ENCODE measurements around the gene PEX26.
"Not testable (repeated sequence)": the region's sequence is repeated elsewhere in the genome, so short reads cannot be mapped to it uniquely, and the experiment has no call there.

The PEX26 gene

DNA sequence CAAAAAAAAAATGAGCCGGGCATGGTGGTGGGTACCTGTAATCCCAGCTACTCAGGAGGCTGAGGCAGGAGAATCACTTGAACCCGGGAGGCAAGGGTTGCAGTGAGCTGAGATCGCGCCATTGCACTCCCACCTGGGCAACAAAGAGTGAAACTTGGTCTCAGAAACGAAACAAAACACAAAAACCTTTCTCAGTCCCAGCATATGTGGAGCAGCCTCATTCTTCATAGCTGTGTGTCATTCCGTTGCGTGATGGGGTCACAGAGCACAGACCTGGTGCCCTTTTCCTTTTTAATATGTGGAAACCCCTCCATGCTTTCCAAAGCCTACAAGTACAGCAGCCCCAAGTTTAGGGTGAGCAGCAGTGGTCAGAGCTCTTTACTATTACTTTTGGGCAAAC is 13.7 kb downstream of the PEX26 start:
- no peaks in the 10 kb centered on the region for H3K27me3 ChIP-seq (ENCODE audit: insufficient read depth, low read length)
- no peaks in the 10 kb centered on the region for H3K9me3 ChIP-seq (ENCODE audit: insufficient read depth, low read depth, low read length)
- H3K4me1 ChIP-seq (ENCODE audit: insufficient read depth, low read length), result no peaks in the 10 kb centered on the region
- H3K9ac ChIP-seq (ENCODE audit: low read depth, low read length), result no peak overlapping the region
- no peak overlapping the region for H3K4me3 ChIP-seq (ENCODE audit: low read length)
- no peak overlapping the region for H3K27ac ChIP-seq (ENCODE audit: low read length)
- peaks cover 49% of the 10 kb centered on the region for H3K36me3 ChIP-seq (ENCODE audit: insufficient read depth, low read depth, low read length)

DNA sequence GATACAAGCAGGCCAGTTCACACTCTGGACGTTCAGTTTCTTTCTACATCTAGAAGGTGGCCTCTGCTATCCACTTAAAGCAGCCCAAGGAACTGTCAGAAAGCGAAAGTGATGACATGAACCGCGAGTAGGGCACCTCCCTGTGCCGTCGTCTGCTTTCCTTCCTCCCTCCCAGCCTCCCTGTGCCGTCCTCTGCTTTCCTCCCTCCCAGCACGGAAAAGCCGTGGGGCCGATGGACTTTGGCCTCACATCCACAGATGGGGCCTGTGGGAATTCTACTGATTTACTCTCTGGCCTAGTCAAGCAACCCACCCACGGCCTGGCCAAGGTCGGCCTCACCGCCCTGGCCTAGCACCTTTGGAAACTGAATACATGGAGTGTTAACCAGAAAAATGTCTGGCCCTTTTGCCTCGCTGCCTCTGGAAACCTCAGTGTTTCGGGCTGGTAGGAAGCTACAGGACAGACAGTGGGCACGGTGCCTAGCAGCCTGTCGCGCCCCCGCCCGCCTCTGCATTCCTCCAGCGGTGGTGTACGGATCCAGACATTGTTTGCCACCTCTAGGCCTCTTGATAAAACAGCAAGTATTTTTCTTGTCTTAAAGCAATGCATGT is 14.2 kb downstream of the PEX26 start:
- no peak overlapping the region for H3K27ac ChIP-seq (ENCODE audit: low read length)
- no peaks in the 10 kb centered on the region for H3K27me3 ChIP-seq (ENCODE audit: insufficient read depth, low read length)
- H3K4me3 ChIP-seq (ENCODE audit: low read length), result no peak overlapping the region
- peaks cover 45% of the 10 kb centered on the region for H3K36me3 ChIP-seq (ENCODE audit: insufficient read depth, low read depth, low read length)
- no peaks in the 10 kb centered on the region for H3K9me3 ChIP-seq (ENCODE audit: insufficient read depth, low read depth, low read length)
- no peaks in the 10 kb centered on the region for H3K4me1 ChIP-seq (ENCODE audit: insufficient read depth, low read length)
- H3K9ac ChIP-seq (ENCODE audit: low read depth, low read length), result no peak overlapping the region

DNA sequence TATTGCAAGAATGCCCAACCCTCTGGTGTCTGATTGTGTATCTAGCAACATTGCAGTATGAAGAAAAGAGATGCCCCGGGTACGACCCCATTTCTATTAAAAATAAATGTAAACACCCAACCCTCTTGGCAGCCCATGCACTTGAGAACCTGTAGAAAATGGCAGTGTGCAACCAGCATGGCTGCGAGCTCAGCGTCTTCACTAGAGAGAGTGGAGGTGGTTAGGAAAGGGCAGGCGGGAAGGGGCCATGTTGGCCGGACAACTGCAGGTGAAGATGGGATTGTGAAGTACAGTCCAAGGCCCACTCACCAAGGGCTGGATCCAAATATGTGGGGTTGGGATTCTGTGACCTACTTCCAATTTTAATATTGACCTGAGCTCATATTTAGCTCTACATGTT is 15.9 kb downstream of the PEX26 start:
- no peaks in the 10 kb centered on the region for H3K27me3 ChIP-seq (ENCODE audit: insufficient read depth, low read length)

DNA sequence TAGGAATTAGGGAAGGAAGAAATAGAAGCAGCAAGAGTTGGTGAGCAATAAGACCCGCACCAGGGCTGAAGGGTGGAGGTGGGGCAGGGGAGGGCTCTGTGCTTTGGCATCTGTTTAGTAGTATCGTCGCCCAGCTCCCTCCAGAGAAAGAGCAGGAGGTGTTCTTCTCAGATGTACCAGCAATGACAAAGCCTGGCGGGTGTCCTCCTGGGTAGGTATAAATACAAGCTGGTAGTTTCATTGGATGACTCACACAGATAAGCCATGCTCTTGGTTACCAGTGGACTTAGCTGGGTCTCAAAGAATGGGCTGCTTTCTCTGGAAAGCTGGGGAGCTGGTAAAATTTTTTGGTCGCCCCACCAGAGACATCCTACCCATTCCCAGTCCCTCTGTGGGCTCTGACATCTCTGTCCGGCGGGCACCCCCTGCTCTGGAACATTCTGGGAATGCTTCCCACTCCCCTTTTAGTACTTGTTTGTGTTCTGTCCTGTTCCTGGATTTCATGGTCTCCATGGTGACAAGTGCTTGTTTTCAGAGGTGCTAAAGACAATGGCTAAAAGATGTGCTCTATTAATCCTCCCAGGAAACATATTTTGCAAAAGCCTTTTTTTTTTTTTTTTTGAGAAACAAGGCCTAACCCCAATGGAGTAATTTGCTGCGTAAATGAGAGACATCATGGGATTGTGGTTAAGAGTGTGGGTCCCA is 17.5 kb downstream of the PEX26 start:
- no peak overlapping the region for H3K9ac ChIP-seq (ENCODE audit: low read depth, low read length)
- no peaks in the 10 kb centered on the region for H3K27me3 ChIP-seq (ENCODE audit: insufficient read depth, low read length)
- no peak overlapping the region for H3K27ac ChIP-seq (ENCODE audit: low read length)
- H3K4me3 ChIP-seq (ENCODE audit: low read length), result no peak overlapping the region
- H3K9me3 ChIP-seq (ENCODE audit: insufficient read depth, low read depth, low read length), result no peaks in the 10 kb centered on the region
- peaks cover 15% of the 10 kb centered on the region for H3K36me3 ChIP-seq (ENCODE audit: insufficient read depth, low read depth, low read length)
- H3K4me1 ChIP-seq (ENCODE audit: insufficient read depth, low read length), result no peaks in the 10 kb centered on the region

More for the DNA sequence above, 15.9 kb downstream of the PEX26 start:
- peaks cover 29% of the 10 kb centered on the region for H3K36me3 ChIP-seq (ENCODE audit: insufficient read depth, low read depth, low read length)
- H3K4me3 ChIP-seq (ENCODE audit: low read length), result no peak overlapping the region
- H3K27ac ChIP-seq (ENCODE audit: low read length), result no peak overlapping the region
- H3K9me3 ChIP-seq (ENCODE audit: insufficient read depth, low read depth, low read length), result no peaks in the 10 kb centered on the region
- no peaks in the 10 kb centered on the region for H3K4me1 ChIP-seq (ENCODE audit: insufficient read depth, low read length)
- no peak overlapping the region for H3K9ac ChIP-seq (ENCODE audit: low read depth, low read length)

DNA sequence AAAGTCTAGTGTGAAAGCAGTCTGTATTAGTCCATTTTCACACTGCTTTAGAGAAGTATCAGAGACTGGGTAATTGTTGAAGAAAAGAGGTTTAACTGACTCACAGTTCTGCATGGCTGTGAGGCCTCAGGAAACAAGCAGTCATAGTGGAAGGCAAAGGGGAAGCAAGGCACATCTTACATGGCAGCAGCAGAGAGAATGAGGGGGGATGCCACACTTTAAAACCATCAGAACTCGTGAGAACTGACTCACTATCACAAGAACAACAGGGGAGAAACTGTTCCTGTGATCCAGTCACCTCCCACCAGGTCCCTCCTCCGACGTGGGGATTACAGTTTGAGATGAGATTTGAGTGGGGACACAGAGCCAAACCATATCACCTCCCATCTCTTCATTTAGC is 19.0 kb downstream of the PEX26 start:
- H3K36me3 ChIP-seq (ENCODE audit: insufficient read depth, low read depth, low read length), result peaks cover 3% of the 10 kb centered on the region; the same call in 1 of the 2 replicates
- H3K9ac ChIP-seq (ENCODE audit: low read depth, low read length), result no peak overlapping the region
- no peaks in the 10 kb centered on the region for H3K4me1 ChIP-seq (ENCODE audit: insufficient read depth, low read length)
- no peaks in the 10 kb centered on the region for H3K9me3 ChIP-seq (ENCODE audit: insufficient read depth, low read depth, low read length)
- H3K27ac ChIP-seq (ENCODE audit: low read length), result no peak overlapping the region
- H3K27me3 ChIP-seq (ENCODE audit: insufficient read depth, low read length), result no peaks in the 10 kb centered on the region
- no peak overlapping the region for H3K4me3 ChIP-seq (ENCODE audit: low read length)

DNA sequence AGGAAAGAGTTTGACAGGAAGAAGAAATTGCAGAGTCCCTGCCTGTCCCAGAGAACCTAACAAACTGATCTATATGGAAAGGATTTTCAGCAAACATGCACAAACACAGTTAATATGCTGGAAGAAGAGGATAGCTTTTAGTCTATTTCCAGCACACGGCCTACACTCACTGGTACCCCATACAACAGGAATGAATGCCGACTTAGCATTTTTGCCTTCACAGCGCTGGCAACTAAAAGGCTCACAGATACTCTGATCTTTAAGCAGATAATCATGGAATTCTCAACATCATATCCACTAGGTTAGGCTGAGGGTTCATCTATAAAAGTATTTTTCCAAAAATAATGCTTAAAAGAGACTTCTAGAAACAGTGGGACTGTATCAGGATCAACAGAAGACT is 23.0 kb downstream of the PEX26 start:
- Histone ChIP-seq H3K9me3 (ENCODE audit: insufficient read depth, low read depth, low read length) (peaks cover 7% of the 10 kb centered on the region; the same call in 1 of the 2 replicates), H3K9ac (ENCODE audit: low read depth, low read length) (no peak overlapping the region), H3K27ac (ENCODE audit: low read length) (no peak overlapping the region), H3K27me3 (ENCODE audit: insufficient read depth, low read length) (no peaks in the 10 kb centered on the region), H3K4me3 (ENCODE audit: low read length) (no peak overlapping the region), H3K36me3 (ENCODE audit: insufficient read depth, low read depth, low read length) (no peaks in the 10 kb centered on the region), H3K4me1 (ENCODE audit: insufficient read depth, low read length) (no peaks in the 10 kb centered on the region)

DNA sequence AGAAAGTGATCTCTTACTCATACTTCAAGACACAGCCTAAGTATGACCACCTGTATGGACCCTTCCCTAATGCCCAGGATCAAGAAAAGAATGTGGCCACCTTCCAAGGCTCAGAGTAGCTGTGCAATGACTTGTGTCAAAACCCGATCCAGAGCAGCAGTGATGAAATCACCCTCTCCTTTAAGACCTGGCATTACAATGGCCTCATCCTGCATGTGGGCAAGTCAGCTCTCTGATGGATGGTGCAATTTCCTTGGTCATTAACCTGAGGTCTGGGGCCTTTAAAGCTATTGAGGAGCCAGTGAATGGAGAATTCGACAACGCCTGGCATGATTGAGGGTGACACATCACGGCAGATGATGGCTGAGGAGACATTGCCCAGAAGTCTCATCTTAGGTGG is 23.7 kb downstream of the PEX26 start:
- Histone ChIP-seq H3K9ac (ENCODE audit: low read depth, low read length) (no peak overlapping the region), H3K36me3 (ENCODE audit: insufficient read depth, low read depth, low read length) (no peaks in the 10 kb centered on the region), H3K9me3 (ENCODE audit: insufficient read depth, low read depth, low read length) (peaks cover 13% of the 10 kb centered on the region; the same call in 1 of the 2 replicates), H3K27ac (ENCODE audit: low read length) (no peak overlapping the region), H3K4me3 (ENCODE audit: low read length) (no peak overlapping the region), H3K4me1 (ENCODE audit: insufficient read depth, low read length) (no peaks in the 10 kb centered on the region), H3K27me3 (ENCODE audit: insufficient read depth, low read length) (no peaks in the 10 kb centered on the region)

DNA sequence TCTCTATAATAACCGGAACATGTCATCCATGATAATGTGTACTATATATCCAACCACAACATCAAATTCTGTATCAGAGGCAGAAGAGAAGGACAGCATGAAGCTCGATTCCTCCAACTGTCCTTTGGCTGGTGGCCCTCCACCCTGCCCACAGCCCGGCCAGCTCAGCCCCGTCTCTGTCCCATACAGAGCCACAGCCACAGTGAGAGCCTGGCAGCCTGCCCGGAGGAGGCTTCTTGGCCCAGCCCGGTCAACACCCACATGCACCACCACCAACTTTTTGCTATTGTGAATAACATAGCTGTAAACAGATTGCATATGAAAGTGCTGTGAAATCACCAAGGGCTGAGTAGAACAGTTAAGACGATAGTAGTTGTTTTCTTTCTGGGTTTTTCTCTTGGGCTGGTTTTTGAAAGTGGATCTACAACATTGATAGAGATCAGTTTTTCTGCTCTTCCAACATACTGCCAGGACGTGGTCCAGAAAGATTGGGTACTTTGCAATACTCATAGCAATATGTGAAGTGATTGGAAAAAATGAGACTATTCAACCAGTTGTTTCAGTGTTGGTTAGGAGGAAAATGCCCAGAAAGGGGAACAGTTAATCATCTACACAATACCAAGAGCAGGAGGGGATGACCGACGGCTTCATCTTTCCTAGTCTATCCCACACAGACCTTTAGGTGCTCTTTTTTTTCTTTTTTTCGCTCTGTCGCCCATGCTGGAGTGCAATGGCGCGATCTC is 25.9 kb downstream of the PEX26 start:
- Histone ChIP-seq H3K9ac (ENCODE audit: low read depth, low read length) (no peak overlapping the region), H3K4me1 (ENCODE audit: insufficient read depth, low read length) (no peaks in the 10 kb centered on the region), H3K27ac (ENCODE audit: low read length) (no peak overlapping the region), H3K9me3 (ENCODE audit: insufficient read depth, low read depth, low read length) (peaks cover 13% of the 10 kb centered on the region; the same call in 1 of the 2 replicates), H3K4me3 (ENCODE audit: low read length) (no peak overlapping the region), H3K27me3 (ENCODE audit: insufficient read depth, low read length) (peaks cover 4% of the 10 kb centered on the region; the same call in 1 of the 2 replicates), H3K36me3 (ENCODE audit: insufficient read depth, low read depth, low read length) (no peaks in the 10 kb centered on the region)

DNA sequence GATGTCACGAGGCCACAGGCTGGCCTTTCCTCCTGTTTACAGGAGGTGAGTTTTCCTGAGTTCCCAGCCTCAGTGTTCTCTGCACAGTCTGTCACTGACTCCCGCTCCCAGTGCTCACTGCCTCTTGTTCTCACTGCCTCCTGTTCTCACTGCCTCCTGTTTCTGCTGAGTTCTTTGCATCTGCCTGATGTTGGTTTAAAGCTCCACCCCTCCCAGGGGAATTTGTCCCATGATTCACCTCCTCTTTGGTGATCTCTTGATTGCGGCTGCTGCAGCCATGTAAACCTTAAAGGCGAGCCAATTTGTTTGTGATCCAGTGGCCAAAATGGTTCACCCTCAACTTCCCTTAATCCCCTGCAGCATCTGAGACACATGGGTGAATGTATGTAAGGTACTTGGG is 26.8 kb downstream of the PEX26 start:
- Histone ChIP-seq H3K36me3 (ENCODE audit: insufficient read depth, low read depth, low read length) (no peaks in the 10 kb centered on the region), H3K4me1 (ENCODE audit: insufficient read depth, low read length) (no peaks in the 10 kb centered on the region), H3K27ac (ENCODE audit: low read length) (no peak overlapping the region), H3K4me3 (ENCODE audit: low read length) (no peak overlapping the region), H3K9me3 (ENCODE audit: insufficient read depth, low read depth, low read length) (peaks cover 15% of the 10 kb centered on the region; the same call in 1 of the 2 replicates), H3K27me3 (ENCODE audit: insufficient read depth, low read length) (peaks cover 10% of the 10 kb centered on the region), H3K9ac (ENCODE audit: low read depth, low read length) (no peak overlapping the region)

DNA sequence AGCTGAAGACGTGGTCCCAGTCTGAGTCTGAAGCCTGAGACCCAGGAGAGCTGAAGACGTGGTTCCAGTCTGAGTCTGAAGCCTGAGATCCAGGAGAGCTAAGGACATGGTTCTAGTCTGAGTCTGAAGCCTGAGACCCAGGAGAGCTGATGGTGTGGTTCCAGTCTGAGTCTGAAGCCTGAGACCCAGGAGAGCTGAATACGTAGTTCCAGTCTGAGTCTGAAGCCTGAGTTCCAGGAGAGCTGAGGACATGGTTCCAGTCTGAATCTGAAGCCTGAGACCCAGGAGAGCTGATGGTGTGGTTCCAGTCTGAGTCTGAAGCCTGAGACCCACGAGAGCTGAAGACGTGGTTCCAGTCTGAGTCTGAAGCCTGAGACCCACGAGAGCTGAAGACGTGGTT is 28.2 kb downstream of the PEX26 start:
- not testable (repeated sequence) for H3K36me3 ChIP-seq (ENCODE audit: insufficient read depth, low read depth, low read length); H3K4me1 ChIP-seq (ENCODE audit: insufficient read depth, low read length); H3K4me3 ChIP-seq (ENCODE audit: low read length); H3K27ac ChIP-seq (ENCODE audit: low read length); H3K9ac ChIP-seq (ENCODE audit: low read depth, low read length)
- peaks cover 24% of the 10 kb centered on the region for H3K27me3 ChIP-seq (ENCODE audit: insufficient read depth, low read length)
- H3K9me3 ChIP-seq (ENCODE audit: insufficient read depth, low read depth, low read length), result peaks cover 15% of the 10 kb centered on the region; the same call in 1 of the 2 replicates

DNA sequence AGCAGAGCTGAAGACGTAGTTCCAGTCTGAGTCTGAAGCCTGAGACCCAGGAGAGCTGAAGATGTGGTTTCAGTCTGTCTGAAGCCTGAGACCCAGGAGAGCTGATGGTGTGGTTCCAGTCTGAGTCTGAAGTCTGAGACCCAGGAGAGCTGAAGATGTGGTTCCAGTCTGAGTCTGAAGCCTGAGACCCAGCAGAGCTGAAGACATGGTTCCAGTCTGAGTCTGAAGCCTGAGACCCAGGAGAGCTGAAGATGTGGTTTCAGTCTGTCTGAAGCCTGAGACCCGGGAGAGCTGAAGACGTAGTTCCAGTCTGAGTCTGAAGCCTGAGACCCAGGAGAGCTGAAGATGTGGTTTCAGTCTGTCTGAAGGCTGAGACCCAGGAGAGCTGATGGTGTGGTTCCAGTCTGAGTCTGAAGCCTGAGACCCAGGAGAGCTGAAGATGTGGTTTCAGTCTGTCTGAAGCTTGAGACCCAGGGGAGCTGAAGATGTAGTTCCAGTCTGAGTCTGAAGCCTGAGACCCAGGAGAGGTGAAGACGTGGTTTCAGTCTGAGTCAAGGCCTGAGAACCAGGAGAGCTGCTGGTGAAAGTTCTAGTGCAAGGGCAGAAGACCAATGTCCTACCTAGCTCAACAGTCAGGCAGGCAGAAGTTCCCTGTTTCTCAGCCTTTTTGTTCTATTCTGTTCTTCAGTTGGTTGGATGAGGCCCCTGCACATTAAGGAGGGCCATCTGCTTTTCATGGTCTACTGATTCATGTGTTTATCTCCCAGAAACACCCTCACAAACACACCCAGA is 29.0 kb downstream of the PEX26 start:
- H3K27ac ChIP-seq (ENCODE audit: low read length); H3K9ac ChIP-seq (ENCODE audit: low read depth, low read length); H3K4me1 ChIP-seq (ENCODE audit: insufficient read depth, low read length); H3K36me3 ChIP-seq (ENCODE audit: insufficient read depth, low read depth, low read length); H3K4me3 ChIP-seq (ENCODE audit: low read length): not testable (repeated sequence)
- peaks cover 31% of the 10 kb centered on the region for H3K27me3 ChIP-seq (ENCODE audit: insufficient read depth, low read length)
- H3K9me3 ChIP-seq (ENCODE audit: insufficient read depth, low read depth, low read length), result peaks cover 15% of the 10 kb centered on the region; the same call in 1 of the 2 replicates
